ENCODE data around the gene SAMD5. TPM values are rescaled to one million over a fixed set of nuclear protein-coding genes. Genes with fewer than 3 reads are reported as not detected.

The SAMD5 gene
- total and polyA plus RNA-seq, 2 of the 8 experiments (the other 6 are each of a cell fraction or from before 2014, with no cell fraction given), result 0.02 to 0.04 TPM

GRCh38 chr6:147515327-147515726, 6.8 kb downstream of the SAMD5 start:
- Histone ChIP-seq H3K4me3 (ENCODE audit: extremely low read depth in 1 of 4, insufficient read depth in 2 of 4, low read depth in 3 of 4, low read length in 4 of 4) (no peak overlapping the region), H3K23me2 (ENCODE audit: low read depth, low read length) (peaks cover 5% of the 10 kb centered on the region; the same call in 1 of the 2 replicates), H4K91ac (replicated peaks; ENCODE audit: insufficient read length, low read length) (no peak overlapping the region), H3K23ac (ENCODE audit: insufficient read length) (no peak overlapping the region), H3K14ac (ENCODE audit: insufficient read length) (no peak overlapping the region), H3K36me3 (ENCODE audit: control insufficient read depth in 2 of 4, insufficient read depth in 4 of 4, low read length in 3 of 4) (no peaks in the 10 kb centered on the region), H3K4me2 (ENCODE audit: insufficient read depth in 1 of 2, low read depth in 2 of 2, low read length in 2 of 2) (no peak overlapping the region), H3K27ac (ENCODE audit: low read depth, low read length) (no peak overlapping the region), H2BK20ac (ENCODE audit: low read length) (no peak overlapping the region), H3K9me3 (ENCODE audit: insufficient read depth in 2 of 2, low read depth in 1 of 2, low read length in 1 of 2) (no peaks in the 10 kb centered on the region), H3K79me1 (ENCODE audit: low read depth, low read length) (no peaks in the 10 kb centered on the region), H2BK5ac (ENCODE audit: low read depth, low read length) (no peak overlapping the region), H4K8ac (ENCODE audit: extremely low read depth, insufficient read depth, low read length) (no peak overlapping the region), H3K79me2 (ENCODE audit: control insufficient read depth in 1 of 2, insufficient read depth in 2 of 2, low read length in 2 of 2) (no peaks in the 10 kb centered on the region), H3K4ac (replicated peaks; ENCODE audit: insufficient read length, low read depth, low read length) (no peak overlapping the region), H3K27me3 (replicated peaks in 1 of 4; ENCODE audit: control insufficient read depth in 3 of 4, extremely low read depth in 1 of 4, insufficient read depth in 3 of 4, low read length in 3 of 4) (peaks cover 9 to 12% (median 11%) of the 10 kb centered on the region in 4 experiments), H4K20me1 (replicated peaks in 1 of 2; ENCODE audit: control insufficient read depth in 1 of 2, insufficient read depth in 2 of 2, low read length in 2 of 2) (peaks cover 0 to 8% of the 10 kb centered on the region in 2 experiments), H2BK12ac (ENCODE audit: low read depth, low read length) (no peak overlapping the region), H2AK5ac (ENCODE audit: low read depth, low read length) (no peak overlapping the region), H3K9ac (replicated peaks in 1 of 4; ENCODE audit: extremely low read depth in 1 of 4, low read depth in 3 of 4, low read length in 3 of 4) (no peak overlapping the region), H4K5ac (ENCODE audit: insufficient read length, low read depth, low read length) (no peak overlapping the region), H3K18ac (ENCODE audit: extremely low read depth, low read length) (no peak overlapping the region), H2AFZ (ENCODE audit: low read length) (no peak overlapping the region), H2BK120ac (replicated peaks; ENCODE audit: low read depth, low read length) (no peak overlapping the region), H3K56ac (replicated peaks; ENCODE audit: insufficient read length, low read depth, low read length) (peak overlapping the region; percentile 83), H3K4me1 (replicated peaks in 1 of 4; ENCODE audit: control insufficient read depth in 3 of 4, insufficient read depth in 4 of 4, low read length in 3 of 4) (no peaks in the 10 kb centered on the region), H2BK15ac (ENCODE audit: low read length) (no peak overlapping the region)
- no peak for DNase-seq (ENCODE audit: low read depth in 1 of 2, low spot score in 2 of 2)
- no peak for FAIRE-seq
- ChIA-PET POLR2A (ENCODE audit: partially characterized antibody) (no interaction called here), CTCF (ENCODE audit: partially characterized antibody) (no interaction called here)
- TF ChIP-seq RAD21 (IDR thresholded peaks at IDR 0.05 in 1 of 2, conservative IDR thresholded peaks at IDR 0.05 in 1 of 2; ENCODE audit: low read depth in 2 of 2, low read length in 2 of 2), result no peak
- 87% methylated on average over 2 of the region's 2 CpGs; no CpG with 5 or more reads in 1 of the 2 experiments for WGBS, 2 experiments (ENCODE audit: extremely low coverage in 1 of 2, insufficient coverage in 1 of 2, insufficient read length in 1 of 2, insufficient replicate concordance in 2 of 2, low coverage in 1 of 2, low lambda C conversion rate in 2 of 2, missing lambda C conversion rate in 1 of 2)

Measured in H1 (cell line).